Measurements from ENCODE around the gene MNT.
A peak's percentile ranks its signal among the peaks of the same experiment; 100 is the strongest.

Gene MNT

GRCh38 chr17:2400474-2400866 lies 390 bp downstream of the MNT start:
- in situ Hi-C loops (cut with HindIII; ENCODE audit: low sequenced_read_pairs) = no loop called here

GRCh38 chr17:2399572-2400473 lies 1.0 kb downstream of the MNT start:
- DNase-seq (ENCODE audit: low read depth, low spot score) = peak; percentile 96
- in situ Hi-C loops (cut with HindIII; ENCODE audit: low sequenced_read_pairs) = no loop called here
- TF ChIP-seq CTCF (IDR thresholded peaks at IDR 0.05; ENCODE audit: low read depth, low read length) = no peak
- peak overlapping the region; percentile 98 for H3K4me3 ChIP-seq (ENCODE audit: low read depth, low read length)

More at GRCh38 chr17:2400474-2400866, 390 bp downstream of the MNT start:
- no peak for TF ChIP-seq CTCF (IDR thresholded peaks at IDR 0.05; ENCODE audit: low read depth, low read length)
- peak; percentile 46 for DNase-seq (ENCODE audit: low read depth, low spot score)
- H3K4me3 ChIP-seq (ENCODE audit: low read depth, low read length) = peak overlapping the region; percentile 98

DNA sequence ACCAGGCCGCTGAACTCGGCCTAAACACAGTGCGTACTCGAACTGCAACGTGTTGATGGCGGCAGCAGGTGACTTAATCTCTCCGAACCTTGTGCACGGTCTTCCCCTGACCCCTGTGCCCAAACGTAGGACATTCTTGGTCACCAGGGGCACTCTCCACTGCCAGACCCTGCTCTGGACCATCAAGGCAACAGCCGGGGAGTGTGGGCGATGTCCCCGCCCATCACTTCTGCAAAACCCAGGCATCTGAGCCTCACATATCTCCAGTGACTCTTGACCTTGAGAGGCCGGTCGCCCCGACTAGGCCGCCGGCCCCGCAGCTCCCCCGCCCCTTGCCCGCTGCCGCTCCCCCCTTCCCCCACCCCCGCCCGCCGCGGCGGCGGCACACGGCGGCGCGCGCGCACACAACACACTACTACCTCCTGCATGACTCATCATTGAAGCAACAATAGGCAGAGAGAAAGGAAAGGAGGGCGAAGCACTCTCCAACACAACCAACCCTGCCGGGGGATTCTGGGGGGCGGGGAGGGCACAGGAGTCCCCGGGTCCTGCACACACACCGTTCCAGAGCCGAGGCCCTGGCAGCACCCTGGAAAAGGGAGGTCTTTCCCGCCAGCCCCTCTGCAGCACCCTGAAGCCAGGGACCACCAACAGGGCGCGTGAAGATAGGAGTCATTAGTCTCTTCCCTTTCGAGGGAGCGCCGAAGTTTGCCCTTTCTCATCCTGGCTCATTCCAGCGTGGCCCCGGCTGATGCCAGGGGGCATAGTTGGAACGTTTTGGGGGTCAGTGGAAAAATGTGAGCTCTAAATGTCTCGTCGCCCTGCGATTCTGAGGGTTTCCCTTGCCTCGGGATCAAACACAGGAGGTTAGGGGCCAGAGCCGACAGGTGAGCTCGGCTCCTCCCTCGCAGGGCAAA lies 1.9 kb downstream of the MNT start:
- H3K4me3 ChIP-seq (ENCODE audit: low read depth, low read length) = peak overlapping the region; percentile 98
- in situ Hi-C loops (cut with HindIII; ENCODE audit: low sequenced_read_pairs) = no loop called here
- DNase-seq (ENCODE audit: low read depth, low spot score) = peak; percentile 79
- TF ChIP-seq CTCF (IDR thresholded peaks at IDR 0.05; ENCODE audit: low read depth, low read length) = no peak

DNA sequence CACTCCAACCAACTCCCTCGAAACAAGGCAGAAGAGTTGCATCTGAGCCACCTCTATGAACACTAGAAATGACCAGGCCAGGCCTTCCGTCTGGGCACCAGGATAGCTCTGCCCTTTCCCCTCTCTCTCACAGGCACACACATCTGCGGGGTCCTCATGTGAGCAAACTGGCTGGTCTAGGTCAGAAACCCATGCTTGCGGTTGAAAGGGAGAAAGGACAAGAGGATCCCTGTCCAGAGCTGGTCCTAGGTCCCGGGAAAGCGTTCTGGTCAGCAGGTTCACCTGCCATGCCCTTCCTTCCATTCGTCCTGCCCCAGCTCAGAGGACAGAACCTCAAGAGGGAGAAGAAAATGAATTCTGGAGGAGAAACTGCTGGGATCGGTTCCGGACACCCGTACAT lies 2.7 kb downstream of the MNT start:
- no peak for DNase-seq (ENCODE audit: low read depth, low spot score)
- TF ChIP-seq CTCF (IDR thresholded peaks at IDR 0.05; ENCODE audit: low read depth, low read length) = no peak
- peak overlapping the region; percentile 23 for H3K4me3 ChIP-seq (ENCODE audit: low read depth, low read length)
- in situ Hi-C loops (cut with HindIII; ENCODE audit: low sequenced_read_pairs) = no loop called here

DNA sequence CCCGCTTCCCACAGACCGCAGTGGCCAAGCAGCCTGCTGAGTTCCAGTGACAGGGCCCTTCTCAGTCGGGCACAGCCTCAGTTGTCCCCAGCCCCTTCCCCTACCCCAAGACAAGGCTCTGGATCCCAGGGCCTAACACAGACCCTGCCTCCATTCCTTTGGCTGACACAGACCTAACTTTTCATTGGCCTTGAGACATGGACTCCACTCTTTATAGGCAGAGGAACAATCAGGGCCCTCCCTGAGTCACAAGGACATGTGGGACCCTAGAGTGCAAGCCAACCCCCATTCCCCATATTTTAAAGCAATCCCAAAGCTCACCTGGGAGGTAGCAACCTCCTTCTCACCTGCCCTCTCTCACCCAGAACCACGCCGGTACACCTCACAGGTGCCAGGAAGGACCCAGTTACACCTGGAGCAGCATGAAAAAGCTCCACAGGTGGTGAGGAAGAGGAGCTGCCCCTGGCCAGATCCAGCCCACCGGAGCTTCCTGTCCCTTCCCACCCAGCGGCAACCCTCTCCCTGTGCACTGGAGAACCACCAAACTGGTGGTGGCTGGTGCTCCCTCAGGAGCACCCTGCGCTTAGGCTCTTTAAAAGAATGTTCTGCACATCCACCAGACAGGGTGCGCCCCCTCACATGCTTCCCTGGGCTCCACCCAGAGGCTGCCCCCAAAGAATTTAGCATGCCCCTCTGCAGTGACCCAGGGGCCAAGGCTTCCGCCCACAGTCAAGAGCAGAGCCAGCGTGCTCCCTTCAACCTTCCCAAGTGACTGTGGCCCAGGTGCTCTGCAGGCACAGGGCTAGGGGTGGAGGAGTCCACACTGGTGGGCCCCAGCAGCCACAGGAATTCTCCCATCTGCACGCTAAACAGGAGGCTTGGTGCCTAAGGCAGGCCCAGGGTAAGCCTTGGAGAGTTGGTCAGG lies 3.4 kb downstream of the MNT start:
- no peak for DNase-seq (ENCODE audit: low read depth, low spot score)
- no peak for TF ChIP-seq CTCF (IDR thresholded peaks at IDR 0.05; ENCODE audit: low read depth, low read length)
- in situ Hi-C loops (cut with HindIII; ENCODE audit: low sequenced_read_pairs) = no loop called here
- no peak overlapping the region for H3K4me3 ChIP-seq (ENCODE audit: low read depth, low read length)
